Measurements from ENCODE around the gene RAPH1. TPM values are rescaled to one million over a fixed set of nuclear protein-coding genes. Genes with fewer than 3 reads are reported as not detected.

The RAPH1 gene
- total and polyA plus RNA-seq, 9 of the 15 experiments (the other 6 are each of a cell fraction or from before 2014, with no cell fraction given) = 0.07 to 0.71 (median 0.27) TPM

- TF ChIP-seq SIN3A (IDR thresholded peaks at IDR 0.05; ENCODE audit: borderline replicate concordance in 2 of 2, control insufficient read depth in 1 of 2, low read depth in 2 of 2, low read length in 2 of 2) = no peak
- TF ChIP-seq IRF9 (tag; IDR thresholded peaks at IDR 0.05) = no peak
- 0 out of 2 replicates have a peak, but pooled peaks have one; percentile 22 for TF ChIP-seq NFE2 (IDR thresholded peaks at IDR 0.05; ENCODE audit: low read depth)
- TF ChIP-seq ZNF197 (CRISPR knock-in tag; IDR thresholded peaks at IDR 0.05; ENCODE audit: low read depth) = no peak
- no peak for TF ChIP-seq SIN3B (IDR thresholded peaks at IDR 0.05; ENCODE audit: low read depth)
- no peak for TF ChIP-seq ATF4 (CRISPR knock-in tag; IDR thresholded peaks at IDR 0.05)
- TF ChIP-seq E2F5 (CRISPR knock-in tag; IDR thresholded peaks at IDR 0.05) = no peak
- no peak for TF ChIP-seq SMARCA5 (IDR thresholded peaks at IDR 0.05)
- TF ChIP-seq HLTF (IDR thresholded peaks at IDR 0.05) = no peak
- TF ChIP-seq POLR2AphosphoS2 (IDR thresholded peaks at IDR 0.05; ENCODE audit: low read length) = no peak
- TF ChIP-seq CREB5 (CRISPR knock-in tag; IDR thresholded peaks at IDR 0.05) = no peak
- TF ChIP-seq YBX1 (IDR thresholded peaks at IDR 0.05) = no peak
- no peak for TF ChIP-seq ZNF324 (CRISPR knock-in tag; IDR thresholded peaks at IDR 0.05)
- TF ChIP-seq E2F4 (CRISPR knock-in tag; IDR thresholded peaks at IDR 0.05; ENCODE audit: low read depth) = no peak
- no peak for TF ChIP-seq ZNF224 (CRISPR knock-in tag; IDR thresholded peaks at IDR 0.05)
- TF ChIP-seq ZNF561 (CRISPR knock-in tag; conservative IDR thresholded peaks at IDR 0.05) = no peak
- TF ChIP-seq ATF3 (IDR thresholded peaks at IDR 0.05) = peak; percentile 46; the same call in 1 of the 2 replicates
- no peak for TF ChIP-seq ATF3 (CRISPR knock-in tag; conservative IDR thresholded peaks at IDR 0.05)
- peak; percentile 50 for TF ChIP-seq EP300 (IDR thresholded peaks at IDR 0.05; ENCODE audit: low read length)
- no peak for TF ChIP-seq SMC3 (conservative IDR thresholded peaks at IDR 0.05; ENCODE audit: insufficient read depth, low read depth, low read length)
- no peak for TF ChIP-seq ZNF165 (CRISPR knock-in tag; IDR thresholded peaks at IDR 0.05; ENCODE audit: borderline replicate concordance)
- TF ChIP-seq RBM17 (IDR thresholded peaks at IDR 0.05; ENCODE audit: borderline replicate concordance, low read depth, low read length) = no peak
- no peak for TF ChIP-seq TARDBP (IDR thresholded peaks at IDR 0.05)
- TF ChIP-seq ZNF121 (CRISPR knock-in tag; conservative IDR thresholded peaks at IDR 0.05) = no peak
- no peak for TF ChIP-seq POLR2G (IDR thresholded peaks at IDR 0.05; ENCODE audit: low read depth, low read length)
- no peak for TF ChIP-seq MCM3 (IDR thresholded peaks at IDR 0.05)
Measured at GRCh38 chr2:203446071-203446481, 89.0 kb downstream of the RAPH1 start (continued).

Measured in K562 (cell line).